H9 (cell line): ENCODE data around the gene SLC2A8. TPM values are rescaled to one million over a fixed set of nuclear protein-coding genes. Genes with fewer than 3 reads are reported as not detected.

ENCODE experiments used
- DNase-seq: peaks from one replicate; pipeline ENCODE4 v3.0.0-alpha.2; 2017
- H2AFZ ChIP-seq: one replicate; pipeline ENCODE4 v1.6.1; 2013; ENCODE audit warnings: mild to moderate bottlenecking, low read length, control low read depth, moderate library complexity
- H2AK5ac ChIP-seq: 2 replicates; pipeline ENCODE4 v1.6.1; 2013; ENCODE audit warnings: low read length, control low read depth, mixed read lengths; ENCODE audit not compliant: insufficient read length
- H2BK120ac ChIP-seq: one replicate; pipeline ENCODE4 v1.6.1; 2013; ENCODE audit warnings: low read depth, mild to moderate bottlenecking, low read length, control low read depth, inconsistent platforms; ENCODE audit not compliant: poor library complexity, severe bottlenecking
- H2BK12ac ChIP-seq: 2 replicates; pipeline ENCODE4 v1.6.1; 2013; ENCODE audit warnings: low read length, control low read depth, mixed read lengths, low read depth; ENCODE audit not compliant: insufficient read length
- H2BK15ac ChIP-seq: 2 replicates; pipeline ENCODE4 v1.6.1; 2013; ENCODE audit warnings: low read depth, low read length, control low read depth
- H2BK20ac ChIP-seq: one replicate; pipeline ENCODE4 v1.6.1; 2013; ENCODE audit warnings: low read depth, mild to moderate bottlenecking, low read length, control low read depth, inconsistent platforms; ENCODE audit not compliant: poor library complexity, severe bottlenecking
- H2BK5ac ChIP-seq: 2 replicates; pipeline ENCODE4 v1.6.1; 2013; ENCODE audit warnings: low read length, control low read depth, mixed read lengths; ENCODE audit not compliant: insufficient read length
- H3K14ac ChIP-seq: 2 replicates; pipeline ENCODE4 v1.6.1; 2013; ENCODE audit warnings: low read length, control low read depth; ENCODE audit not compliant: insufficient read depth
- H3K18ac ChIP-seq: 2 replicates; pipeline ENCODE4 v1.6.1; 2013; ENCODE audit warnings: low read depth, mild to moderate bottlenecking, mixed read lengths, low read length, control low read depth; ENCODE audit not compliant: insufficient read length
- H3K23ac ChIP-seq: 2 replicates; pipeline ENCODE4 v1.6.1; 2013; ENCODE audit warnings: low read length, control low read depth, mixed read lengths, low read depth; ENCODE audit not compliant: insufficient read length
- H3K23me2 ChIP-seq: 2 replicates; pipeline ENCODE4 v1.6.1; 2013; ENCODE audit warnings: low read depth, mild to moderate bottlenecking, mixed read lengths, low read length, control low read depth; ENCODE audit not compliant: insufficient read length, poor library complexity, severe bottlenecking
- H3K27ac ChIP-seq: 2 replicates; pipeline ENCODE4 v1.5.1; 2013; ENCODE audit warnings: low read length, control low read depth, mixed read lengths, low read depth; ENCODE audit not compliant: insufficient read length
- H3K27me3 ChIP-seq: 2 replicates; pipeline ENCODE4 v1.6.1; 2013; ENCODE audit warnings: low read length, control low read depth, inconsistent platforms; ENCODE audit not compliant: insufficient read depth
- H3K4ac ChIP-seq: 2 replicates; pipeline ENCODE4 v1.6.1; 2013; ENCODE audit warnings: low read depth, mild to moderate bottlenecking, control low read depth, inconsistent platforms, low read length, moderate library complexity
- H3K4me1 ChIP-seq: 2 replicates; pipeline ENCODE4 v1.6.1; 2013; ENCODE audit warnings: low read length, control low read depth, inconsistent platforms; ENCODE audit not compliant: insufficient read depth
- H3K4me2 ChIP-seq: 2 replicates; pipeline ENCODE4 v1.6.1; 2013; ENCODE audit warnings: low read length, control low read depth, mixed read lengths; ENCODE audit not compliant: insufficient read length, insufficient read depth
- H3K56ac ChIP-seq: 2 replicates; pipeline ENCODE4 v1.6.1; 2013; ENCODE audit warnings: low read depth, mild to moderate bottlenecking, mixed read lengths, low read length, control low read depth; ENCODE audit not compliant: insufficient read length
- H3K79me1 ChIP-seq: 2 replicates; pipeline ENCODE4 v1.6.1; 2013; ENCODE audit warnings: low read depth, mild to moderate bottlenecking, moderate library complexity, low read length, control low read depth, inconsistent platforms; ENCODE audit not compliant: insufficient read depth, poor library complexity, severe bottlenecking
- H3K79me2 ChIP-seq: 2 replicates; pipeline ENCODE4 v1.6.1; 2013; ENCODE audit warnings: low read length, control low read depth, inconsistent platforms; ENCODE audit not compliant: insufficient read depth
- H3K9ac ChIP-seq: 2 replicates; pipeline ENCODE4 v1.6.1; 2013; ENCODE audit warnings: low read length, control low read depth, mixed read lengths; ENCODE audit not compliant: insufficient read length; ENCODE audit errors: extremely low read depth
- H3K9me3 ChIP-seq: one replicate; pipeline ENCODE4 v1.6.1; 2013; ENCODE audit warnings: low read depth, low read length, inconsistent platforms; ENCODE audit not compliant: control insufficient read depth
- H3T11ph ChIP-seq: one replicate; pipeline ENCODE4 v1.6.1; 2013; ENCODE audit warnings: mild to moderate bottlenecking, low read length, control low read depth, inconsistent platforms
- H4K20me1 ChIP-seq: one replicate; pipeline ENCODE4 v1.6.1; 2013; ENCODE audit not compliant: control insufficient read depth, insufficient read length, insufficient read depth
- H4K5ac ChIP-seq: 2 replicates; pipeline ENCODE4 v1.6.1; 2013; ENCODE audit warnings: low read depth, mild to moderate bottlenecking, mixed read lengths, low read length, control low read depth; ENCODE audit not compliant: insufficient read length
- H4K8ac ChIP-seq: replicated peaks from 2 replicates; pipeline ENCODE4 v1.6.1; 2013; ENCODE audit warnings: low read length, control low read depth, mixed read lengths, low read depth; ENCODE audit not compliant: insufficient read length
- H4K91ac ChIP-seq: 2 replicates; pipeline ENCODE4 v1.6.1; 2013; ENCODE audit warnings: low read depth, mild to moderate bottlenecking, moderate library complexity, mixed read lengths, low read length, control low read depth; ENCODE audit not compliant: insufficient read length
- H3K27ac Mint-ChIP-seq, 3 experiments: 2 replicates in 2 of 3; 3 replicates in 1 of 3; pipeline ENCODE4 v1.8.0; 2020 to 2021; ENCODE audit warnings: mixed read lengths in 3 of 3, mild to moderate bottlenecking in 1 of 3, moderate library complexity in 1 of 3
- H3K27me3 Mint-ChIP-seq: 2 replicates; pipeline ENCODE4 v1.8.0; 2021; ENCODE audit warnings: low read depth, mild to moderate bottlenecking, moderate library complexity, mixed read lengths
- H3K36me3 Mint-ChIP-seq, 3 experiments: 2 replicates in 2 of 3; 3 replicates in 1 of 3; pipeline ENCODE4 v1.8.0; 2020 to 2021; ENCODE audit warnings: low read depth in 3 of 3, mixed read lengths in 3 of 3; ENCODE audit not compliant: insufficient read depth in 1 of 3
- H3K4me1 Mint-ChIP-seq, 2 experiments: 2 replicates each; pipeline ENCODE4 v1.8.0; 2020; ENCODE audit warnings: mixed read lengths in 2 of 2
- H3K4me3 Mint-ChIP-seq, 2 experiments: 2 replicates in 1 of 2; 3 replicates in 1 of 2; pipeline ENCODE4 v1.8.0; 2020 to 2021; ENCODE audit warnings: mild to moderate bottlenecking in 2 of 2, mixed read lengths in 2 of 2, moderate library complexity in 1 of 2
- H3K9me3 Mint-ChIP-seq, 2 experiments: 2 replicates in 1 of 2; 3 replicates in 1 of 2; pipeline ENCODE4 v1.8.0; 2020; ENCODE audit warnings: mild to moderate bottlenecking in 2 of 2, mixed read lengths in 2 of 2, moderate library complexity in 1 of 2
- CTCF ChIP-seq: fragments of 200-600 bp; sonication (generic); conservative IDR thresholded peaks from 3 replicates; pipeline ENCODE4 v1.8.0; 2021; ENCODE audit warnings: antibody characterized with exemption, mild to moderate bottlenecking
- WGBS: extraction: QIAGEN DNeasy Blood & Tissue Kit; methylation state at CpG from one replicate; pipeline ENCODE4 v1.1.7; 2013; ENCODE audit warnings: missing lambda C conversion rate, low lambda C conversion rate, mixed read lengths; ENCODE audit not compliant: insufficient read length; ENCODE audit errors: extremely low coverage; 5-methylcytosine and 5-hydroxymethylcytosine counted together
- total RNA-seq: library from RNA; stranded (reverse); gene quantifications from 2 replicates; pipeline ENCODE4 v1.2.1, GENCODE V29; 2021

The SLC2A8 gene
- total RNA-seq, 1 experiment from 2014 or later = 38.3 TPM

- WGBS = no CpG with 5 or more reads among the region's 8 CpGs
Measured at GRCh38 chr9:127369428-127369827, 27.5 kb upstream of the SLC2A8 start.

More at GRCh38 chr9:127369428-127369827, 27.5 kb upstream of the SLC2A8 start:
- Histone ChIP-seq H3K27ac (no peak overlapping the region), H2BK20ac (no peak overlapping the region), H2BK5ac (no peak overlapping the region), H2BK15ac (no peak overlapping the region), H2BK12ac (no peak overlapping the region), H3K14ac (no peak overlapping the region), H3K9me3 (no peaks in the 10 kb centered on the region), H2AK5ac (no peak overlapping the region), H3T11ph (no peak overlapping the region), H4K20me1 (no peaks in the 10 kb centered on the region), H3K18ac (no peak overlapping the region), H3K4me1 (no peaks in the 10 kb centered on the region), H2AFZ (no peak overlapping the region), H3K27me3 (no peaks in the 10 kb centered on the region), H3K56ac (no peak overlapping the region), H3K79me2 (no peaks in the 10 kb centered on the region), H4K8ac (no peak overlapping the region), H3K9ac (no peak overlapping the region), H3K79me1 (no peaks in the 10 kb centered on the region), H3K4ac (no peak overlapping the region), H2BK120ac (no peak overlapping the region), H4K5ac (no peak overlapping the region), H4K91ac (no peak overlapping the region), H3K23ac (no peak overlapping the region), H3K23me2 (no peaks in the 10 kb centered on the region), H3K4me2 (no peak overlapping the region)
- no peaks in the 10 kb centered on the region for H3K9me3 Mint-ChIP-seq
- H3K36me3 Mint-ChIP-seq = no peaks in the 10 kb centered on the region; a peak in 1 of 7 replicates
- H3K27me3 Mint-ChIP-seq = peaks cover 3% of the 10 kb centered on the region
- H3K4me3 Mint-ChIP-seq = no peak overlapping the region; a peak in 1 of 5 replicates
- DNase-seq = peak; percentile 45
- no peak for TF ChIP-seq CTCF
- H3K27ac Mint-ChIP-seq = peak overlapping the region in 1 of 3 experiments; percentile 42; a peak in 3 of 7 replicates
- peaks cover 24 to 29% of the 10 kb centered on the region in 2 experiments for H3K4me1 Mint-ChIP-seq
